H1 (cell line): Measurements from ENCODE around the gene PCDH9. TPM values are rescaled to one million over a fixed set of nuclear protein-coding genes. Genes with fewer than 3 reads are reported as not detected.

Source experiments
- CTCF ChIA-PET: fragments of 300-600 bp; sonication (Branson Sonifier 250); formaldehyde crosslinking; loops from one replicate; lab custom pipeline; 2021; ENCODE audit not compliant: partially characterized antibody; lab: Charles Lee
- POLR2A ChIA-PET: fragments of 300-600 bp; sonication (Branson Sonifier 250); formaldehyde crosslinking; loops from one replicate; lab custom pipeline; 2021; ENCODE audit warnings: inconsistent platforms; ENCODE audit not compliant: partially characterized antibody; lab: Charles Lee
- DNase-seq, 2 experiments: peaks; one replicate each; pipeline versions ENCODE4 v3.0.0 to v3.0.0-alpha.2; 2010 to 2022; ENCODE audit warnings: low spot score in 2 of 2, low read depth in 1 of 2, mixed read lengths in 1 of 2
- FAIRE-seq: peaks from 2 replicates; lab custom pipeline; 2011; peaks lifted over from hg19 to GRCh38; lab: Jason Lieb, UNC
- H2AFZ ChIP-seq: 2 replicates; pipeline ENCODE4 v1.8.1; 2012; ENCODE audit warnings: low read length, inconsistent platforms
- H2AK5ac ChIP-seq: 2 replicates; pipeline ENCODE4 v1.6.1; 2013; ENCODE audit warnings: low read depth, low read length
- H2BK120ac ChIP-seq: replicated peaks from 2 replicates; pipeline ENCODE3; 2013; ENCODE audit warnings: low read depth, low read length, inconsistent platforms
- H2BK12ac ChIP-seq: 2 replicates; pipeline ENCODE4 v1.6.1; 2013; ENCODE audit warnings: low read depth, low read length
- H2BK15ac ChIP-seq: 2 replicates; pipeline ENCODE4 v1.6.1; 2013; ENCODE audit warnings: low read length
- H2BK20ac ChIP-seq: 2 replicates; pipeline ENCODE4 v1.6.1; 2013; ENCODE audit warnings: low read length
- H2BK5ac ChIP-seq: 2 replicates; pipeline ENCODE4 v1.6.1; 2013; ENCODE audit warnings: low read depth, low read length
- H3K14ac ChIP-seq: 2 replicates; pipeline ENCODE4 v1.6.1; 2013; ENCODE audit warnings: inconsistent platforms; ENCODE audit not compliant: insufficient read length
- H3K18ac ChIP-seq: 2 replicates; pipeline ENCODE4 v1.6.1; 2013; ENCODE audit warnings: low read length; ENCODE audit errors: extremely low read depth
- H3K23ac ChIP-seq: 2 replicates; pipeline ENCODE4 v1.6.1; 2013; ENCODE audit warnings: inconsistent platforms; ENCODE audit not compliant: insufficient read length
- H3K23me2 ChIP-seq: 2 replicates; pipeline ENCODE4 v1.6.1; 2013; ENCODE audit warnings: low read depth, low read length
- H3K27ac ChIP-seq: 2 replicates; pipeline ENCODE4 v1.6.1; 2011; ENCODE audit warnings: low read depth, low read length, inconsistent platforms
- H3K27me3 ChIP-seq, 4 experiments: replicated peaks in 1 of 4; 1 replicate in 1 of 4; 2 replicates in 3 of 4; pipeline versions ENCODE4 v1.6.1 to v1.8.1; 2011 to 2013; ENCODE audit warnings: low read length in 3 of 4, mild to moderate bottlenecking in 3 of 4, inconsistent platforms in 2 of 4, mixed read lengths in 2 of 4, moderate library complexity in 1 of 4; ENCODE audit not compliant: control insufficient read depth in 3 of 4, insufficient read depth in 3 of 4; ENCODE audit errors: extremely low read depth in 1 of 4
- H3K36me3 ChIP-seq, 4 experiments: 2 replicates each; pipeline versions ENCODE4 v1.6.1 to v1.8.1; 2011 to 2013; ENCODE audit warnings: mild to moderate bottlenecking in 4 of 4, low read length in 3 of 4, moderate library complexity in 2 of 4, control low read depth in 1 of 4, inconsistent platforms in 1 of 4; ENCODE audit not compliant: insufficient read depth in 4 of 4, control insufficient read depth in 2 of 4
- H3K4ac ChIP-seq: replicated peaks from 2 replicates; pipeline ENCODE3; 2013; ENCODE audit warnings: low read length, low read depth, mixed read lengths, inconsistent platforms; ENCODE audit not compliant: insufficient read length
- H3K4me1 ChIP-seq, 4 experiments: replicated peaks in 1 of 4; 1 replicate in 1 of 4; 2 replicates in 3 of 4; pipeline versions ENCODE4 v1.6.1 to v1.8.1; 2011 to 2013; ENCODE audit warnings: low read length in 3 of 4, inconsistent platforms in 2 of 4, mixed read lengths in 1 of 4; ENCODE audit not compliant: insufficient read depth in 4 of 4, control insufficient read depth in 3 of 4
- H3K4me2 ChIP-seq, 2 experiments: 2 replicates each; pipeline versions ENCODE4 v1.6.1 to v1.8.1; 2011 to 2013; ENCODE audit warnings: low read depth in 2 of 2, low read length in 2 of 2, control low read depth in 1 of 2, inconsistent platforms in 1 of 2, mild to moderate bottlenecking in 1 of 2; ENCODE audit not compliant: insufficient read depth in 1 of 2
- H3K4me3 ChIP-seq, 4 experiments: fragments of 200-600, 300-600 bp in 1 of 4; sonication (generic), shearing (Covaris generic), sonication (Bioruptor Twin) in 1 of 4; 2 replicates each; pipeline versions ENCODE4 v1.5.1 to v1.8.1; 2011 to 2016; ENCODE audit warnings: low read length in 4 of 4, low read depth in 3 of 4, control low read depth in 2 of 4, inconsistent platforms in 2 of 4, mild to moderate bottlenecking in 2 of 4, mixed read lengths in 1 of 4, moderate library complexity in 1 of 4; ENCODE audit not compliant: insufficient read depth in 2 of 4; ENCODE audit errors: extremely low read depth in 1 of 4
- H3K56ac ChIP-seq: replicated peaks from 2 replicates; pipeline ENCODE3; 2013; ENCODE audit warnings: low read depth, mild to moderate bottlenecking, mixed read lengths, low read length, inconsistent platforms; ENCODE audit not compliant: insufficient read length
- H3K79me1 ChIP-seq: 2 replicates; pipeline ENCODE4 v1.6.1; 2013; ENCODE audit warnings: low read depth, low read length, control low read depth
- H3K79me2 ChIP-seq, 2 experiments: 2 replicates each; pipeline versions ENCODE4 v1.6.1 to v1.8.1; 2012 to 2013; ENCODE audit warnings: low read length in 2 of 2, mild to moderate bottlenecking in 2 of 2, inconsistent platforms in 1 of 2; ENCODE audit not compliant: insufficient read depth in 2 of 2, control insufficient read depth in 1 of 2
- H3K9ac ChIP-seq, 4 experiments: replicated peaks in 1 of 4; 1 replicate in 1 of 4; 2 replicates in 3 of 4; pipeline versions ENCODE4 v1.6.1 to v1.8.1; 2011 to 2013; ENCODE audit warnings: low read depth in 3 of 4, low read length in 3 of 4, control low read depth in 2 of 4, mild to moderate bottlenecking in 2 of 4, moderate library complexity in 2 of 4, inconsistent platforms in 1 of 4; ENCODE audit errors: extremely low read depth in 1 of 4
- H3K9me3 ChIP-seq, 2 experiments: 2 replicates each; pipeline versions ENCODE4 v1.6.1 to v1.8.1; 2012 to 2013; ENCODE audit warnings: mild to moderate bottlenecking in 2 of 2, moderate library complexity in 2 of 2, control low read depth in 1 of 2, inconsistent platforms in 1 of 2, low read depth in 1 of 2, low read length in 1 of 2, mixed read lengths in 1 of 2; ENCODE audit not compliant: insufficient read depth in 2 of 2
- H4K20me1 ChIP-seq, 2 experiments: replicated peaks in 1 of 2; 2 replicates each; pipeline versions ENCODE3 to v1.8.1; 2011 to 2013; ENCODE audit warnings: inconsistent platforms in 2 of 2, low read length in 2 of 2, mild to moderate bottlenecking in 1 of 2; ENCODE audit not compliant: insufficient read depth in 2 of 2, control insufficient read depth in 1 of 2
- H4K5ac ChIP-seq: 2 replicates; pipeline ENCODE4 v1.6.1; 2013; ENCODE audit warnings: low read length, low read depth, mixed read lengths, inconsistent platforms; ENCODE audit not compliant: insufficient read length
- H4K8ac ChIP-seq: 2 replicates; pipeline ENCODE4 v1.8.0; 2013; ENCODE audit warnings: mild to moderate bottlenecking, moderate library complexity, low read length, inconsistent platforms; ENCODE audit not compliant: insufficient read depth; ENCODE audit errors: extremely low read depth
- H4K91ac ChIP-seq: replicated peaks from 2 replicates; pipeline ENCODE3; 2013; ENCODE audit warnings: low read length, mixed read lengths, inconsistent platforms; ENCODE audit not compliant: insufficient read length
- KDM1A ChIP-seq: fragments of 200-600, 300-600 bp; sonication (generic); IDR thresholded peaks from 2 replicates; pipeline ENCODE4 v1.7.1; 2016; ENCODE audit warnings: mild to moderate bottlenecking, low read length, borderline replicate concordance
- KDM4A ChIP-seq: IDR thresholded peaks from one replicate; pipeline ENCODE4 v1.7.1; 2012; ENCODE audit warnings: low read depth, mild to moderate bottlenecking, moderate library complexity, low read length, inconsistent platforms; ENCODE audit not compliant: severe bottlenecking
- NRF1 ChIP-seq: IDR thresholded peaks from 2 replicates; pipeline ENCODE4 v1.6.1; 2011; ENCODE audit warnings: mild to moderate bottlenecking, low read depth, low read length, improper control_type of control experiment
- SP2 ChIP-seq: IDR thresholded peaks from 2 replicates; pipeline ENCODE4 v1.6.1; 2012; ENCODE audit warnings: mild to moderate bottlenecking, low read length, inconsistent platforms
- TAF1 ChIP-seq: IDR thresholded peaks from 2 replicates; pipeline ENCODE4 v1.6.1; 2011; ENCODE audit warnings: mild to moderate bottlenecking, low read depth, low read length
- TBP ChIP-seq: IDR thresholded peaks from 2 replicates; pipeline ENCODE4 v1.6.1; 2011; ENCODE audit warnings: low read depth, low read length, improper control_type of control experiment
- TCF12 ChIP-seq: IDR thresholded peaks from 2 replicates; pipeline ENCODE4 v1.6.1; 2011; ENCODE audit warnings: low read depth, mild to moderate bottlenecking, low read length
- USF2 ChIP-seq: IDR thresholded peaks from 2 replicates; pipeline ENCODE4 v1.6.1; 2011; ENCODE audit warnings: low read length, improper control_type of control experiment
- WGBS, 2 experiments: shearing (Covaris generic) in 1 of 2; methylation state at CpG; one replicate each; pipeline versions ENCODE4 v1.1.6 to v1.1.7; 2013 to 2015; ENCODE audit warnings: low lambda C conversion rate in 2 of 2, mixed read lengths in 2 of 2, inconsistent platforms in 1 of 2, low coverage in 1 of 2, missing lambda C conversion rate in 1 of 2; ENCODE audit not compliant: insufficient replicate concordance in 2 of 2, insufficient coverage in 1 of 2, insufficient read length in 1 of 2; ENCODE audit errors: extremely low coverage in 1 of 2, missing lambda C conversion rate in 1 of 2; 5-methylcytosine and 5-hydroxymethylcytosine counted together
- polyA plus RNA-seq, 7 experiments: library from polyadenylated mRNA; depleted of rRNA in 3 of 7; stranded (reverse) in 5 of 7; unstranded in 2 of 7; fragments of >200 nt in 5 of 7; fragments of 200-250 nt in 2 of 7; gene quantifications; 1 replicate in 5 of 7; 2 replicates in 1 of 7; 4 replicates in 1 of 7; pipeline versions ENCODE4 v1.2.1 to v1.2.3, GENCODE V29; 2011 to 2013; ENCODE audit warnings: missing spikeins in 2 of 7, mixed read lengths in 2 of 7
- total RNA-seq: library from RNA; stranded (reverse); fragmentation: NEBNext Ultra II Directional; extraction: Animal tissue kit (Norgen Biotek cat#: 25700); gene quantifications from 2 replicates; pipeline ENCODE4 v1.2.1, GENCODE V29; 2021
- TF ChIP-seq, protein P1 (sequence below), 3 experiments: IDR thresholded peaks; 1 replicate in 2 of 3; 2 replicates in 1 of 3; pipeline versions ENCODE4 v1.5.1 to v1.6.1; 2011; ENCODE audit warnings: low read length in 3 of 3, mild to moderate bottlenecking in 3 of 3, inconsistent platforms in 2 of 3, low read depth in 1 of 3, moderate library complexity in 1 of 3; ENCODE audit not compliant: insufficient read depth in 1 of 3; ENCODE audit errors: control extremely low read depth in 1 of 3

Gene PCDH9
- total and polyA plus RNA-seq, 2 of the 8 experiments (the other 6 are each of a cell fraction or from before 2014, with no cell fraction given), result 0.12 to 0.60 TPM

DNA sequence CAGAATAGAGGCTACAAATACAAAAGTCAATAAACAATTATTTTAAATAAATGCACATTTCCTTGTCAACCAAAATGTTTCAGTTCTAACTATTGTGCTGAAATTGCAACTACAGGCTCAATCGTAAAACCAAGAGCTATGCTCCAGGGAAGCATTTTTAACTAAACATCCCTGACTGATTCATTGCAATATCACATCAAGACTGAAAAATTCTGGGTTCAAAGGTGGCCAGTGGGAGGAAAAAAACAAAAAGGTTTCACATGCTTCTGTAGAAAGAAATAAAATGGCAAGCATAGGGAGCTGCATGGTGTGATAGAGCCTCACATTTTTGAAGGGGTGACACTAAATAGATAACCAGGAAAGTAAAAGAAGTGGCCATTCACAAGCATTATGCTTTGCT, 862.8 kb downstream of the PCDH9 start:
- Histone ChIP-seq H3K23me2 (no peaks in the 10 kb centered on the region), H3K4me2 (no peak overlapping the region), H3K56ac (no peak overlapping the region), H3K9me3 (peaks cover 5% of the 10 kb centered on the region in 2 experiments; a peak in 3 of 4 replicates), H3K79me1 (no peaks in the 10 kb centered on the region), H4K5ac (no peak overlapping the region), H3K4me3 (no peak overlapping the region), H2BK5ac (no peak overlapping the region), H3K27me3 (no peaks in the 10 kb centered on the region), H4K91ac (no peak overlapping the region), H4K8ac (no peak overlapping the region), H2AFZ (no peak overlapping the region), H2AK5ac (no peak overlapping the region), H3K9ac (no peak overlapping the region), H3K27ac (no peak overlapping the region), H2BK120ac (no peak overlapping the region), H2BK12ac (no peak overlapping the region), H3K4me1 (peaks cover 0 to 3% (median 1%) of the 10 kb centered on the region in 4 experiments; a peak in 3 of 7 replicates), H2BK15ac (no peak overlapping the region), H3K14ac (no peak overlapping the region), H3K79me2 (no peaks in the 10 kb centered on the region), H3K4ac (no peak overlapping the region), H3K36me3 (peaks cover 0 to 3% (median 0%) of the 10 kb centered on the region in 4 experiments; a peak in 1 of 8 replicates), H3K18ac (no peak overlapping the region), H4K20me1 (no peaks in the 10 kb centered on the region), H3K23ac (no peak overlapping the region), H2BK20ac (no peak overlapping the region)
- POLR2A ChIA-PET, result no interaction called here
- 89% methylated on average over 1 of the region's 1 CpG; no CpG with 5 or more reads in 1 of the 2 experiments for WGBS, 2 experiments
- no peak for FAIRE-seq
- CTCF ChIA-PET, result no interaction called here
- no peak for DNase-seq
- TF ChIP-seq KDM4A (no peak), KDM1A (no peak), TBP (no peak), TAF1 (no peak), USF2 (no peak), NRF1 (no peak), TCF12 (no peak), SP2 (no peak)
- TF ChIP-seq, protein P1, sequence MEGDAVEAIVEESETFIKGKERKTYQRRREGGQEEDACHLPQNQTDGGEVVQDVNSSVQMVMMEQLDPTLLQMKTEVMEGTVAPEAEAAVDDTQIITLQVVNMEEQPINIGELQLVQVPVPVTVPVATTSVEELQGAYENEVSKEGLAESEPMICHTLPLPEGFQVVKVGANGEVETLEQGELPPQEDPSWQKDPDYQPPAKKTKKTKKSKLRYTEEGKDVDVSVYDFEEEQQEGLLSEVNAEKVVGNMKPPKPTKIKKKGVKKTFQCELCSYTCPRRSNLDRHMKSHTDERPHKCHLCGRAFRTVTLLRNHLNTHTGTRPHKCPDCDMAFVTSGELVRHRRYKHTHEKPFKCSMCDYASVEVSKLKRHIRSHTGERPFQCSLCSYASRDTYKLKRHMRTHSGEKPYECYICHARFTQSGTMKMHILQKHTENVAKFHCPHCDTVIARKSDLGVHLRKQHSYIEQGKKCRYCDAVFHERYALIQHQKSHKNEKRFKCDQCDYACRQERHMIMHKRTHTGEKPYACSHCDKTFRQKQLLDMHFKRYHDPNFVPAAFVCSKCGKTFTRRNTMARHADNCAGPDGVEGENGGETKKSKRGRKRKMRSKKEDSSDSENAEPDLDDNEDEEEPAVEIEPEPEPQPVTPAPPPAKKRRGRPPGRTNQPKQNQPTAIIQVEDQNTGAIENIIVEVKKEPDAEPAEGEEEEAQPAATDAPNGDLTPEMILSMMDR (IDR thresholded peaks at IDR 0.05; ENCODE audit: control extremely low read depth in 1 of 3, insufficient read depth in 1 of 3, low read depth in 1 of 3, low read length in 3 of 3), result no peak
